ENCODE data around the gene OR51B5.
"Not testable (repeated sequence)": the region's sequence is repeated elsewhere in the genome, so short reads cannot be mapped to it uniquely, and the experiment has no call there.

Gene OR51B5, protein sequence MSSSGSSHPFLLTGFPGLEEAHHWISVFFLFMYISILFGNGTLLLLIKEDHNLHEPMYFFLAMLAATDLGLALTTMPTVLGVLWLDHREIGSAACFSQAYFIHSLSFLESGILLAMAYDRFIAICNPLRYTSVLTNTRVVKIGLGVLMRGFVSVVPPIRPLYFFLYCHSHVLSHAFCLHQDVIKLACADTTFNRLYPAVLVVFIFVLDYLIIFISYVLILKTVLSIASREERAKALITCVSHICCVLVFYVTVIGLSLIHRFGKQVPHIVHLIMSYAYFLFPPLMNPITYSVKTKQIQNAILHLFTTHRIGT

DNA sequence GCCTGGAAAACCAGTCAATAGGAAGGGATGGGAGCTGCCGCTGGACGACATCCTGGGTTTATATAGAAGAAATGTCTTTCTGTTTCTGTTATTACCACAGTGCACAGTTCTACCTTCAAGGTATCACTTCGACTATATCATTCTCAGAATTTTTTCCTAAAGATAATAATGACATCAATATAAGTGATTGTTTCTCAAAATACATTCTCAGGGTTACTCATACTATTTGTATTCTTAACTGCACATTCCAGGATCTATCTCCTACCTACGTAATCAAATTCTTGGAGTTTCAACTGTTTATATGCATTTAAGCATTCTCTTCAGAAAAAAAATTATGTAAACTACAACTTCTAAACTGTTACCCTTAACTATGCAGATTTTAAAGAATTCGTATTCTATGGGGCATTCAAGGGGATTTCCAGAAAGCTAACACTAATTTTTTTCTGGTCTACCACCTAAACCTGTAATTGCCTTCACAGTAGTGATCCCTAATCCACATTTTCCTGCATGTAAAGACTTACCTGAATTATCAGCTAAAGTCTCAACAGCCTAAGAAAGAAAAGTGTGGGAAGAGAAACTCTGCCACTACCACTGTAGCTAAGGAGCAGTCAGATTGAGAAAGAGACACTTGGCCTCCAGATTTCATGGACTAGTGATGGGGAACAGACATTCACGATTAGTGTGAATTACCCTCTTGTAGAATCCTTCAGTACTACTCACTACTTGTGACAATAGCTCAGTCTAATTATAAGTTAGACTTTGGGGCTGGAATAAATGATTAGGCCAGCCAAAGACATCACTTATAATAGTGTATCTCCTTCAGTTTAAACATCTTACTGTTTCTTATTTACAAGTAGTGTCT is at the start of gene OR51B5:
Gene OR51B5 (minus strand): TSS at position 51 of the 862 bp plus-strand sequence. CDS start 0 bp downstream, at position 51.
- DNase-seq = no peak

DNA sequence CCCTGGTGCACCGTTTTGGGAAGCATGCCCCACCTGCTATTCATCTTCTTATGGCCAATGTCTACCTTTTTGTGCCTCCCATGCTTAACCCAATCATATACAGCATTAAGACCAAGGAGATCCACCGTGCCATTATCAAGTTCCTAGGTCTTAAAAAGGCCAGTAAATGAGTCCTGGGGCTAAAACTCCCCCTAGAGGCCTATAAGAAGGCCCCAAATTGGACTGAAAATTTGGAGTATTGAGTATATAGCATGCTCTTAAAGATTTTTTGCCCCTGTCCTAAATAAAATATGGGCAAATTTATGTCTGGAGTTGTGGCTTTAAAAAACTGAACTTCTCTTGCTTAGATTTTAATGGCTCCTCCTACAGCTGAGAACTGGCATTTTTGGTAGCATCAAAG is 46.9 kb upstream of the OR51B5 start:
- DNase-seq = no peak

DNA sequence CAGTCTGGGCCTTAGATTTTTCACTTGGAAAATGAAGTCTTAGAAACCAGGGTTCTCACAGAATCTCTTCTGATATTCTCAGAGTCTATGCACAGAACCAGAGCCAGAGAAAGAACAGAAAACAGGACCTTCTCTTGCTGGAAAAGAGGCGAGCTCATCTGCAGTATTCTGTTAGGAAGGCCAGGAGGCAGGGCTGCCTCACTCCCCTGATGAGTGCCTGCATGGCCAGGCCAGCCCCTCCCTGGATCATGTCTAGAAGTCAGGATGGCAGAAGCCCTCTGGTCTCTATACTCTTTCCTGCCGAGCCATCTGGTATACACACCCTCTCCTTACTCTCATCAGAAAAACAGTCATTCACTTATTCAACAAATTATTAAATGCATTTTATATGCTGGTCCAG is 41.0 kb upstream of the OR51B5 start:
- DNase-seq = no peak

DNA sequence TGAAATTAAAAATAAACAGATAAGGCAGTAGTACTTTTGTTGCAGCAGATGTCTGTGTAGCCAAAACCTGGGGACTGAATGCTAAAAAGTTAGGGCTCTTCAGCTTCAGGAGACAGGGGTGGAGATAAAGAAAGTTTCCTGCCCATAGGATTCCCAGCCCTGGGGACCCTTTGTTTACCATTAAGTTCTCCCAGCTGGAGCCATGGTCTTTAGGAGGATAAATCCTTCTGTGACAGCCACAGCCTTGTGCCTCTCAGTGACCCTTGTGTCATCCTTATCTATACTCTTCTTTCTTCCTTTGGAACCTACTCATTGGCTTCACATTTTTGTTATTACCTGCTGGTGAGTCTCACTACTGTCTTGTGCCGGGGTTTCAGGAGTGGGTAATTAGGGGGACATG is 40.3 kb upstream of the OR51B5 start, which contains the start of gene OR51M1:
Gene OR51M1 (plus strand): TSS at position 237 of the 400 bp plus-strand sequence. CDS start 5,587 bp downstream, outside the sequence.
- DNase-seq = no peak

DNA sequence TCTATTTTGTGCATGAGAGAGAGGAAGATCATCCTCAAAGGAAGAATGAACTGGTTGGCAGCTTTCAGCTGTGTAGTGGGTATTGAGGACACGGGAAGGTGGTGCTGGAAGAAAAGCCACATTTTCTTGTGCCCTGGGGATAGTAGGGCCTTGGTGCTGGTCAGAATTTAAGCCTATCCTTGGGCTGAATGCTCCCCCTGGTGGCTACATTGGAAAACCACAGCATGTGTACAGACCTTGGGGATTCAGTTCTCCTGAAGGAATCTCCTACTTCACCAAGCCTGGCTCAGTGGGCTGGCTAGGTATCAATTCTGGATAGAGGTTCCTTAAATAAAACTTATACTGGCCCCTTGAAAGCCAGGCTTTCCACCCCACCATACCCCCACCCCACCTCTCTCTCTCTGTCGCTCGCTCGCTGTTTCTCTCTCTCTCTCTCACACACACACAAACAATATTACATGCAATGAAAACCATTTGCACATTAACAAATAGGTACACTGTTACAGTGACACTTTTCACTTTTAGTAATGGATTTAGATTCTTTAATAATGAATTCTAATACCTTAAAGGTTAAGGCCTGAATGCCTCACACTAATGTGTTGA is 37.5 kb upstream of the OR51B5 start:
- DNase-seq = peak; percentile 84

DNA sequence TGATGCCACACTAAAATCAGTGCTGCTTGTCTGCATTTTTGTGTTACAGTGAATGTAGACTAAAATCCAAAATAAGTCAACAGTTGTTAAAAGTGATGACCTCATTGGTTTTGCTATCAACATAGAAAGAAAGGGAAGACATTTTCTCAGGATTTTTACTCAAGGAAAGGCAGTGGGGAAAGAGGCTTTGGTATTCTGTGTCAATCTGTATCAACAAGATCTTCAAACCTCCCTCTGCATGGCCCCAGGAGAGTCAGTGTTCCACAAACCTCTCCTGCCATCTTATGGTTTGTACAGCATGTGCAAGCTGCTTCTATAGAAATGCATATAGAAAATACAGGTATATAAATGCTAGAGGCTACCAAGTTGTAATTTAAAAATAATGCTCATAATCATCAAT is 26.5 kb upstream of the OR51B5 start:
- DNase-seq = peak; percentile 55

DNA sequence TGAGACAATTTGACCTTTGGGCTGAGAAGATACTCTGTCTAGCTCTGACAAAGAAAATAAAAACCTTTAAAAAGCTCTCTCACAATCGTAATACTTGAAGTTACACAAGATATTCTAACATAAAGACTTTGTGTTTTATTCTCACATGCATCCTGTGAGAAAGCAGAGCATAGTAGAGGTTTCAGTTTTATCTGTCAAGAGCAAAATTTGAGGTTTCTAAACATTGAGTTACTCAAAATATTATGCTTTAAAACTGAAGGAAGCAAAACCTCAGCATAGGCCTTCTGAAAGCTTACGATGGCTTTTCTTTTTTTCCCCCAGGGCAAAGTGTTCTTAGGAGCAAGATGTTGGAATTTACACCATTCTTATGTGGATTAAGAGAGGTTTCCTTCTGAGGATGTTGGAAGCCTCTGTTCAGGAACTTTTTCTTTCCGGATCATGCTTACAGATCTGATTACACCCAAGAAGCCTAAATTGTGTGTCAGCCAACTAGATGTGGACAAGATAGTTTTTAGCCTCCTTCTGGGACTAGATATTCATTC is 25.2 kb upstream of the OR51B5 start:
- no peak for DNase-seq

DNA sequence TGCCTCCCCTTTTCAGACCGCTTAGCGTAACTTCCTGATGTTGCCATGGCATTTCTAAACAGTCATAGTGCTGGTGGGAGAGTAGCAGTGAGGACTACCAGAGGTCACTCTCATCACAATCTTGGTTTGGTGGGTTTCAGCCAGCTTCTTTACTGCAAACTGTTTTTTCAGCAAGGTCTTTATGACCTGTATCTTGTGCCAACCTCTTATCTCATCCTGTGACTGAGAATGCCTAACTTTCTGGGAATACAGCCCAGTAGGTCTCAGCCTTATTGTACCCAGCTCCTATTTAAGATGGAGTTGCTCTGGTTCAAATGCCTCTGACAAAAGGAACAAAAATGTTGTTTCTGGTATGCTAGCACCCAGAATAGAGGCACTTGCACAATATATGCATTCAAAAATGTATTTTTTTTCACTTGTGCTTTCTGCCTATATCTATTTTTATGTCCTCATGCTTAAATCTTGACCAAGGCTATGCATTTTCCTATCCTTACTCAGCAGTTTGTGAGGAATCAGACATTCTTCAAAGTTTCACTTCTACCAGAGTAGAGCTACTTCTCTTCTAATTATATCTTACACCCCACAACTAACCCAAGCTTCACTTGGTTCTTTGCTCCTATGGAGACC is 24.2 kb upstream of the OR51B5 start:
- no peak for DNase-seq

DNA sequence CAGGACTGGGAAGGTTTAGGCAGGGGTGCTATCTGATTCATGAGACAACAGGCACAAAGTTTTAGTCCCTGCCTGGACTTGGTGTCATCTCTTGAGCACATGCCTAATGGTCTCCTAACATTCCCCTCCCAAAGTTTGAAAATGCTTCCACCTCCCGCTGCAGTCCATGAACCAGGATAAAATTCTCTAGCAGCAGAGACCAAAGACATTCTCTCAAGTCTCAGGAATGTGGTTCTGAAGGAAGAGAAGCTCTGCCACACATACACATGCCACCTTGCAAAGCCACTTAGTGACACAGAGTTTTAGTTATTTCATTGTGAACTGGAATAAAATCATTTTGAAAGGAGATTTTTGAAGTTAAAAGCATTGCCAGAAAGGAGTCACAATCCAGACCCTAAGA is 23.5 kb upstream of the OR51B5 start:
- DNase-seq = no peak

DNA sequence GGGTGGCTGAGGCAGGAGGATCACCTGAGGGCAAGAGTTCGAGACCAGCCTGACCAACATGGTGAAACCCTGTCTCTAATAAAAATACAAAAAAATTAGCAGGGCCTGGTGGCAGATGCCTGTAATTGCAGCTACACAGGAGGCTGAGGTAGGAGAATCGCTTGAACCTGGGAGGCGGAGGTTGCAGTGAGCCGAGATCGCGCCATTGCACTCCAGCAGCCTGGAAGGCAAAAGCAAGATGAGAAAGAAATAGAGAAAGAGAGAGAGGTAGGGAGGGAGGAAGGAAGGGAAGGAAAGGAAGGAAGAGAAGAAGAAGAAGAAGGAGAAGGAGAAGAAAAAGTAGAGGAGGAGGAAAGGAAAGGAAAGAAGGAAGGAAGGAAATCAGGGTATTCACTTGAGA is 23.0 kb upstream of the OR51B5 start:
- not testable (repeated sequence) for DNase-seq

DNA sequence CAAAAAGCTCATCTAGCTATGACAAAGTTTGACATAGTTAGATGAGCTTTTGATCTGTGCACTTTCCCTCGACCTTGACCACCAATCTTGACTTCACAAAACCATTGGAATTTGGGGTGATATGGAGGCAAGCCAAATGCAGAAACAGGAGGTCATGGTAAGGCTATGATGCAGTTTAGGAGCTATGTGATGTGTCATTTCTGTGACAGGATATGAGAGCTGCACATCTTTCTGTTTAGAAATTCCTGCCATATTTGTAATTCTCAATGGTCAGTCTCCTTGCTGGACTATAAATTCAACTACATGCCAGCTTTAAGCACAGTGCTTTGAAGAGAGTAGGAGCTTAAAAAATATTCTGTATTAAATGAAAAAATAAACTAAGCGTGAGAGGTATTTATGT is 20.9 kb upstream of the OR51B5 start:
- DNase-seq = no peak

DNA sequence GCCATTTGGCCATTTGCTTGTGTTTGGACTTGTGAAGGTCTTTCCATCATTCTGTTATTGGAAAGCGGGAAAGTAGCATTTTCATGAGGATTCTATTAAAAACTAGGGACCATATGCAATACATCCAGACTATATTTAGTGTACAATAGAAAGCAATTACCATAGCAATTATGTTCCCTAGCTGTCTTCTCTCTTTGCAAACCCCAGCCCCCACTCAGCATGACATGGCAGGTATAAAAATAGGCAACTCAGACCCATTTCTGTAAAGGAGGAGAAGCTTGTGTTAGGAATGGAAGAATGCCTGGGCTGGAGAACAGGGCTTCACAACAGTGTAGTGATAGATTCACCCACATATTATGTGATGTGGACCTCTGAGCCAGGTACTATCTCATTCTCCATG is 20.4 kb upstream of the OR51B5 start:
- no peak for DNase-seq

DNA sequence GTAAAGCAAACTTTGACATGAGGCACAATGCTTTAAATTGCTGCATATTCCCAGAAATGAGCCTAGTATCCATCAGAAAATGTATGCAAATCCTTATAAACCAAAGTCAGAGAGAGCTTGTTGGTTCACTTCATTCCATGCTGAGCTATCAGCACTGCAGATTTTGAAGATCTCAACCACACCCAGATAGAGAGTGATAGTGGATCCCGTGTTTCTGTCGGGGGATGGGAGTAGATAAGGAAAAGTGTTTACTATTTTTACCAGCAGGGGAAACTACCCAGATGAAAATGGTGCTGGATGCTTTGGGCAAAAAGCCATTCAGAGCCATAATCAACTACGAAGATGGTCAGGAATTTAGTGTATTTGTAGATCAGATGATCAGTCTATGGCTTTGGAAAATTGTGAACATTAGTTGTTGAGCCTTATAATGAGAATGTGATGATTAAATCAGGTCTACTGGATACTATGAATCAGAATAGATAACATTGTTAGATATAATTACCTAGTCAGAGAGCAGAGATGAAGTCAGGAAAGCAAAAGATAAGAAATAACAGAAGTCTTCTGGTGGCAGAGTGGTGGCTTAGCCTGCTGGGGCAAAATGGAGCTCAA is 18.8 kb upstream of the OR51B5 start:
- no peak for DNase-seq

DNA sequence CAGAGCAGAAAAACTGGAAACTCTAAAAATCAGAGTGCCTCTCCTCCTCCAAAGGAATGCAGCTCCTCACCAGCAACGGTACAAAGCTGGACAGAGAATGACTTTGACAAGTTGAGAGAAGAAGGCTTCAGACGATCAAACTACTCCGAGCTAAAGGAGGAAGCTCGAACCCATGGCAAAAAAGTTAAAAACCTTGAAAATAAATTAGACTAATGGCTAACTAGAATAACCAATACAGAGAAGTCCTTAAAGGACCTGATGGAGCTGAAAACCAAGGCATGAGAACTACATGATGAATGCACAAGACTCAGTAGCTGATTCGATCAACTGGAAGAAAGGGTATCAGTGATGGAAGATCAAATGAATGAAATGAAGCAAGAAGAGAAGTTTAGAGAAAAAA is 12.7 kb upstream of the OR51B5 start:
- DNase-seq = not testable (repeated sequence)

DNA sequence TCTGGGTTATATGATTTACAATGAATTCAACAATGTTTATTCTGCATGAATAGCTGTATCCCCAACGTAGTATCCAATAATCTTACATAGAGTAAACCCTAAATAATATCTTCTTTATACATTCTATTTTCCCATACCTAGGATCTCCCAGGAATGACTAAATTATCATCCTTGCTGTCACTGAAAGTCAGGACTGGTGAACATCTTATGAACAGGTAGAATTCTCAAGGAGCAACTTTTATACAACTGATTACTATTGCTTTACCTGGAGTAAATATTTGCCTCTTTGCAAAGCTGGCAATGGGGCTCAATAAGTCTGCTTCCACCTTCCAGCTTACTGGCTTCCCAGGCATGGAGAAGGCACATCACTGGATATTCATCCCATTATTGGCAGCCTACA is 7.9 kb upstream of the OR51B5 start, which contains the start of gene OR51B6:
Gene OR51B6 (plus strand): TSS at position 301 of the 400 bp plus-strand sequence. CDS start 0 bp downstream, at position 301.
- no peak for DNase-seq

DNA sequence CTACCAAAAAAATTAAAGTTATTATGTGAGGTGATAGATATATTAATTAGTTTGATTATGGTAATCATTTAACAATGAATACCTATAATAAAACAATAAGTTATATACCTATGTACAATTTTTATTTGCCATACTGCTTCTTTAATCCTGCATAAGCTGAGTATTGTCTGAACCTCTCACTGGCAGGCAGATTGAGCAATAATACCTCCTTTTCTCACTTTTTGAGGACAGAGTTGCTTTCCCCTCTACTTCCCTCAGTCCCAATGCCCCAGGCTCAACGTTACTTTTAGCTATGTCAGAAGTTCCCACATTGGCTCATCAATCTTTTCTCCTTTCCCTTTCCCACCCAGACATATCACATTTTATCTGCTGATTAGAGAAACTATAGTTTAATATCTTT is 6.2 kb upstream of the OR51B5 start:
- DNase-seq = no peak

DNA sequence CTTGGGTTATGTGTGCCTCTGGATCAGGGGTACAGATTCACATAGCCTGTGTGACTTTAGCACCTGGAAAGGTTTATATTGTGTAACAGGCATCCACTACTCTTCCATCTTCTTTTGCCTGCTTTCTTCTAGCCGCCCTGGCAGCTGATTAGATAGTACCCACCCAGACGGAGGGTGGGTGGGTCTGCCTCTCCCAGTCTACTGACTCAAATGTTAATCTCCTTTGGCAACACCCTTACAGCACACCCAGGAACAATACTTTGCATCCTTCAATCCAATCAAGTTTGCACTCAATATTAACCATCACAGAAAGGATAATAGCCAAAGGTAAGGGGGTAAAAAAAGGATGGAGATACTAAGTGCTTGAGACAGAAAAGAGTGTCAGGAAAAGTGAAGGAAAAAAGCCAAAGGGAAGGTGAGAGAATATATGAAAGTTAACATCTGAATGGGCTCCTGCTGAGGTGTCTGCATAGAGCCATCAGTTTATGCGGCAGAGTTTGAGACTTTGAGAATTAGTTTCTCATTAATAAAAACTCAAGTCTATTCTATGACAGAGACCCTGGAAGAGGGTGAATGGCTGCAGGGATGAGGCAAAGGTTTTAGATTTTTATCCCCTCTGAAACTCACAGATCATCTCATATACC is 5.3 kb upstream of the OR51B5 start:
- DNase-seq = no peak

DNA sequence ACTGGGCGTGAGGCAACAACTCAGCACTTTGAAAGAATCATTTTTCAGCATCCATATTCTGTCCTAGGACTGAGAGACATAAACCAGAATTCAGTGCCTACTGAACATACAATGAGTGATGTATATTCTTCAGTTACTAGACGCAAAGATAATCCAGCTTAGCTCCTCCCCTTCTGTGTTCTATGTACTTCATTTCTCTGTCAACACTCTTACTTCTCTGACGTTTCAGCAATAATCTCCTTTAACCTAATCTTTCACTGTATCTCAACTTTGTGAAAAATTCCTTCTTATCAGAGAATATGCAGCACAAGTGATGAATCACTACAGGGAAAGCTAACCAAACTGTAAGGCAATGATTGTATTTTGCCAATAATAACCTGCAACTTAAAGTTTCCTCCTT is 2.5 kb upstream of the OR51B5 start:
- no peak for DNase-seq

DNA sequence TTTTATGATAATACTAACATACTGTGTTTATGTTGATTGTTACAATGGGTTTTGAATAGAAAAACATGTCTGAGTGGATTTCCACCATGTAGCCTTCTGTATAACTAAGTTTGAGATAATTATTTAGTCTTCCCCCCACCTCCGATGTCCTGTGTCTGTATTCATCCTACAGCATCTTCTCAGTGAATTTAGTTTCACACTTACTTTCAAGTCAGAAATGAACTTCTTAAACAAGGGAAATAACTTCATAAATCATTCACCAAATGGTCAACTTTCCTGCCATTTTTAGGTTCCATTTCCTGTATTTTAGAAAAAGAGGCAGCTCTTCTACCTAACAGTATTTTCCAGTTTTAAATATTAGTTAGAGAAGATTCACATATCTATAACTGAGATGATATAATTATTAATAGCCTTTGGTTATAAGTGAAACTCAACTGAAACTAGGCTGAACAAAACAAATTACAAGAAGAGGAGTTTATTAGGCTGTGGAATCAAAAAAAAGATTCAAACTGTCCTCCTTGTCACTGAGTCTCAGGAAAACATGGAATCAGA is 3.5 kb downstream of the OR51B5 start:
- DNase-seq = no peak

DNA sequence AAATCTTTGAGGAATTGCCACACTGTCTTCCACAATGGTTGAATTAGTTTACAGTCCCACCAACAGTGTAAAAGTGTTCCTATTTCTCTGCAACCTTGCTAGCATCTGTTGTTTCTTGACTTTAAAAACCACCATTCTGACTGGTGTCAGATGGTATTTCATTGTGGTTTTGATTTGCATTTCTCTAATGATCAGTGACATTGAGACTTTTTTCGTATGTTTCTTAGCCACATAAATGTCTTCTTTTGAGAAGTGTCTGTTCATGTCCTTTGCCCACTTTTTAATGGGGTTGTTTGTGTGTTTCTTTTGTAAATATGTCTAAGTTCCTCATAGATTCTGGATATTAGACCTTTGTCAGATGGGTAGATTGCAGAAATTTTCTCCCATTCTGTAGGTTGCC is 6.1 kb downstream of the OR51B5 start:
- not testable (repeated sequence) for DNase-seq

DNA sequence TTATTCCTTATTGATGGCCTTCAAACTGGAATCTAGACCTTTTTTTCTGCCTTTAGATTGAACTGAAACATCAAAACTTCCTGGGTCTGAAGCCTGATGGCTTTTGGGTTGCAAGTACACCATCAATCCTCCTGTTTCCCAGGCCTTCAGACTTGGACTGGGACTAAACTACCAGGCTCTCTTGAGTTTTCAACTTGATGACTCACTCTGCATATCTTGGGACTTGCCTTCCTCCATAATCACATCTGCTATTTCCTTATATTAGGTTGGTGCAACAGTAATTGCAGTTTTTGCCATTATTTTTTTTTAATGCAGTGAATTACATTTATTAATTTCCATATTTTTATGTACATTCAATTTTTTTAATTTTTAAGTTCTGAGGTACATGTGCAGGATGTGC is 7.0 kb downstream of the OR51B5 start:
- DNase-seq = no peak

DNA sequence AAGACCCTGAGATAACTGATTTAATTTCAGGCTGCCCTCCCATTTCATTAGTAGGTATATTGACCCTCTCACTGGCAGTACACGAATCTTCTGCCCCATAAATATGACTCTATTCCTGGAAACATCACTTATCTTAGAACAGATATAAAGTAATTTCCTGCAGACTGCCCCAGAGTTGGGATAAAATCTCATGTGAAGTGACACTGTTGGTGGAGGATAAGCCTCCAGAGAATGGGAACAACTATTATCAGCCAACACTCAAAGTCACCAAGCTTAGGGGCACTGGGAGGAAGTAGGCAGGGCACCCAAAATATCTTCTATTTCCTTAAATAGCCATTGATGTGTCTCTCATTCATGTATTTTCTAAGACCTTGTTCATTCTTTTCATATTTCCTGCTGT is 8.2 kb downstream of the OR51B5 start:
- DNase-seq = no peak
